Endothelial cell (in vitro differentiated cells): ENCODE data around the gene RABGGTA. TPM values are rescaled to one million over a fixed set of nuclear protein-coding genes. Genes with fewer than 3 reads are reported as not detected.

Experiments used
- DNase-seq: peaks from one replicate; pipeline ENCODE4 v3.0.0; 2021; ENCODE audit warnings: low spot score
- H3K27ac Mint-ChIP-seq: one replicate; pipeline ENCODE4 v1.8.0; 2021; ENCODE audit warnings: mixed read lengths, inconsistent platforms; ENCODE audit not compliant: unreplicated experiment
- H3K27me3 Mint-ChIP-seq: one replicate; pipeline ENCODE4 v1.8.0; 2021; ENCODE audit warnings: mild to moderate bottlenecking, moderate library complexity, mixed read lengths, inconsistent platforms; ENCODE audit not compliant: unreplicated experiment
- H3K36me3 Mint-ChIP-seq: one replicate; pipeline ENCODE4 v1.8.0; 2021; ENCODE audit warnings: mild to moderate bottlenecking, low read depth, mixed read lengths, inconsistent platforms; ENCODE audit not compliant: unreplicated experiment
- H3K4me1 Mint-ChIP-seq: one replicate; pipeline ENCODE4 v1.8.0; 2021; ENCODE audit warnings: mild to moderate bottlenecking, mixed read lengths, inconsistent platforms; ENCODE audit not compliant: unreplicated experiment
- H3K4me3 Mint-ChIP-seq: one replicate; pipeline ENCODE4 v1.8.0; 2021; ENCODE audit warnings: mild to moderate bottlenecking, mixed read lengths, inconsistent platforms; ENCODE audit not compliant: unreplicated experiment
- H3K9me3 Mint-ChIP-seq: one replicate; pipeline ENCODE4 v1.8.0; 2021; ENCODE audit warnings: mixed read lengths, inconsistent platforms; ENCODE audit not compliant: unreplicated experiment
- total RNA-seq: library from RNA; stranded (reverse); fragmentation: NEBNext Ultra II Directional; extraction: Animal tissue kit (Norgen Biotek cat#: 25700); gene quantifications from one replicate; pipeline ENCODE4 v1.2.1, GENCODE V29; 2021; ENCODE audit not compliant: unreplicated experiment
- TF ChIP-seq, protein P1 (sequence below): fragments of 200-600 bp; sonication (generic); IDR thresholded peaks from one replicate; pipeline ENCODE4 v1.5.0; 2021; ENCODE audit warnings: antibody characterized with exemption; ENCODE audit not compliant: unreplicated experiment

RABGGTA gene
- total RNA-seq, 1 donor from 2014 or later = 17.7 TPM

DNA sequence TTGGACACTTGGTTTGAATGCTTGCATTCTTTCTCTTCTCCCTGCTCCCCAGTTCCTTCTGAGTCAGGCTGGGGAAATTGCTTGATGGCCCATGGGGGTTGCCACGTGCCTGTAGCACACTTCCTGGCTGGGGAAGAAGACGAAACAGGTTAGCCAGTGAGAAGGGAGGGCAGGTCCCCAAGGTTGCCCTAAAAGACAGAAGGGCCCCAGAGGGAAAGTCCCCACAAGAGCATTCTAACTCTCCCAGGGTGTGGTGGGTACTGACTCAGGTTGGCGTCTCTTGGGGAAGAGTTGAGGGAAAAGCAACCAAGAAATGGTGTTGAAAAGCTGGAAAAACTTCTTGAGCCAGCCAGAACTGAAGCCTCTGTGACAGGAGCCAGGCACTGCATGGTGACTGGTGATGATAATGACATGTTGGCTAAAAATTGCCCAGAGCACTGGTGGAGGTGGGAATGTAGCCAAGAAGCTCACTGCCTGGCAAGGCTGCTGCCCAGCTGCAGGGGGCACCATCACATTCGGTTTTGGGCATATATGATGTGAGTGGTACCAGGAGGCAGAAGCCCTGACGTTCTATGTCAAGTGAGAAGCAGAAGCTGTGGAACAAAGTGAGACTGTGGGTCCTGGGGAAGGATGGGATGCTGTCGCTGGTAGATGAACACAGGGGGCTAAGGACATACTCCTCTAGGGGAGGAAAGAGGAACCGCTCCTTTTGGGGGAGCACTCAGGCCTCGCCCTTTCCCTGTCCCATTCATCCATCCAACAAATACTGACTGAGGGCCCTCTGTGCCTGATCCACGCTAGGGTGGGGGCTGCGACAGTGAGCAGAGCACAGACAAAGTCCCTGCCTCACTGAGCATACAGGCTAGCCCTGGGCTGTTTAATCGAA is 8.1 kb upstream of the RABGGTA start:
- Mint-ChIP-seq H3K9me3 (no peaks in the 10 kb centered on the region), H3K36me3 (peaks cover 3% of the 10 kb centered on the region), H3K4me3 (no peak overlapping the region), H3K4me1 (peaks cover 8% of the 10 kb centered on the region), H3K27me3 (peaks cover 11% of the 10 kb centered on the region), H3K27ac (no peak overlapping the region)
- TF ChIP-seq, protein P1, sequence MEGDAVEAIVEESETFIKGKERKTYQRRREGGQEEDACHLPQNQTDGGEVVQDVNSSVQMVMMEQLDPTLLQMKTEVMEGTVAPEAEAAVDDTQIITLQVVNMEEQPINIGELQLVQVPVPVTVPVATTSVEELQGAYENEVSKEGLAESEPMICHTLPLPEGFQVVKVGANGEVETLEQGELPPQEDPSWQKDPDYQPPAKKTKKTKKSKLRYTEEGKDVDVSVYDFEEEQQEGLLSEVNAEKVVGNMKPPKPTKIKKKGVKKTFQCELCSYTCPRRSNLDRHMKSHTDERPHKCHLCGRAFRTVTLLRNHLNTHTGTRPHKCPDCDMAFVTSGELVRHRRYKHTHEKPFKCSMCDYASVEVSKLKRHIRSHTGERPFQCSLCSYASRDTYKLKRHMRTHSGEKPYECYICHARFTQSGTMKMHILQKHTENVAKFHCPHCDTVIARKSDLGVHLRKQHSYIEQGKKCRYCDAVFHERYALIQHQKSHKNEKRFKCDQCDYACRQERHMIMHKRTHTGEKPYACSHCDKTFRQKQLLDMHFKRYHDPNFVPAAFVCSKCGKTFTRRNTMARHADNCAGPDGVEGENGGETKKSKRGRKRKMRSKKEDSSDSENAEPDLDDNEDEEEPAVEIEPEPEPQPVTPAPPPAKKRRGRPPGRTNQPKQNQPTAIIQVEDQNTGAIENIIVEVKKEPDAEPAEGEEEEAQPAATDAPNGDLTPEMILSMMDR = no peak
- no peak for DNase-seq

DNA sequence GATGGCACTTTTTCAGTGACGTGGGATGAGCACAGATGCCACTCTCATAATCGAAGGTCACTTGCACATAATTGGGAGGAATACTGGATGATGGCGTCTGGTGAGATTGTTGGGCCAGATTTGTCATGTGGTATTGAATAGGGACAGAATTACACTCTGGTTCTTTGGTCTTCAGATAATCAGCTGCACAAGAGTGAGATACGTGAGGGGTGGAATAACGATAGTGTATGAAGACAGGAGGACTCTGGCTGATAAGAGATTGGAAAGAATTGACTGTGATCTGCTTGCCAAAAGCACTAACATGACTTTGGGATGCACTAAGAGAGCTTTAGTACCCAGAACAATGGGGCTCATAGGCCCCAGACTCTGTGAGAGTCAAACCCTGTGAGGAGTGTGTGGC is 7.0 kb upstream of the RABGGTA start:
- DNase-seq = no peak
- Mint-ChIP-seq H3K27me3 (peaks cover 11% of the 10 kb centered on the region), H3K27ac (peak overlapping the region; percentile 26), H3K36me3 (peaks cover 3% of the 10 kb centered on the region), H3K4me3 (peak overlapping the region; percentile 16), H3K4me1 (peaks cover 8% of the 10 kb centered on the region), H3K9me3 (no peaks in the 10 kb centered on the region)
- TF ChIP-seq, protein P1 = no peak

DNA sequence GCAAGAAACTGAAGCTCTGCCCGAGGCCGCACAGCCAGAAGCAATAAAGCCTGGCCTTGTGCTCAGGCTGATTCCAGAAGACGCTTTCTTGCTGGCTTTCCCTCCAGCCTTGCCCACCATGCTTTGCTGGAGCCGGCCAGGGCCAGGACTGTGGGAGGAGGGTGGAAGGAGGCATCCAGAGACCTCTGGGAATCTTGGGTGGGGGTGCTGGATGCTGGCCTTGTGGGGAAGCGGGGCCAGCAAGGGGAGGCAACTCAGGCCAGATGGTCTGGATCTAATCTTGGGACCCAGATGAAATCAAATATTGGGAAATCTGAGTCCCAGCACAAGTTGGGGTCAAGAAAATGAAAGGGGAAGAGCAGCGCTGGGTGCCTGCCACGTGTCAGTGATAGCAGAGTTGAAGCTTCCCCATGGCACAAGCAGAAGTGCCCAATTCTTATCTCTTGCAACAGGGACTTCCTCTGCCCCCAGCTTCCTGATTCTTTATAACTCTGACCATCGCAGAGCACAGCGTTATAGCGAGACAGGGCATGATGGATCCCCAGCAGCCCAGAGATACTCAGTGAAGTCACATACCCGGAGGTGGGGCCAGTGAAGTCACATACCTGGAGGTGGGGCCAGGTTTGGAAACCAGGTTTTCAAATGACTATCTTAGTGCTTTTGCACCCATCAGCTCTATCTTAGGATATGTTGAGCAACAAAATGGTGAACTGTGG is 6.4 kb upstream of the RABGGTA start:
- peaks cover 8% of the 10 kb centered on the region for H3K4me1 Mint-ChIP-seq
- peaks cover 3% of the 10 kb centered on the region for H3K36me3 Mint-ChIP-seq
- DNase-seq = no peak
- no peak overlapping the region for H3K27ac Mint-ChIP-seq
- peaks cover 11% of the 10 kb centered on the region for H3K27me3 Mint-ChIP-seq
- no peak overlapping the region for H3K4me3 Mint-ChIP-seq
- TF ChIP-seq, protein P1 = no peak
- H3K9me3 Mint-ChIP-seq = no peaks in the 10 kb centered on the region

DNA sequence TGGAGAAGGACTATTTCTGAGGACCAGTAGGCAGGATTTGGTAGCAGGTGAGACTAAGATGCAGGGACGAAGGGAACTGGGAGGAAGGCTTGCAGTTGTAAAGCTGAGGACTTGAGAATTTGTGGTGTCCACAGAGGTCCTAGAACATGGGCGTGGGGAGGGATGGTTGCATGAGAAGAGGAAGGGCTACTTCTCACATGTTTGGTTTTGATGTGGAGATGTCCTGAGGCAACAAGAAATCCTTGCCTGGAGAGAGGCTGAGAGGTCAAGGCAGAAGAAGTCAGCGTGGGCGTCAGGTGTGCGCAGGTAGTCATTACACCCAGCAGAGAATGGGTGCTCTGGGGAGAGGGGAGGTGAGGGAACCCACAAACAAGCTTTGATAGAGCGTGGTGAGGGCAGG is 5.7 kb upstream of the RABGGTA start:
- Mint-ChIP-seq H3K4me3 (no peak overlapping the region), H3K36me3 (peaks cover 3% of the 10 kb centered on the region), H3K9me3 (no peaks in the 10 kb centered on the region), H3K4me1 (peaks cover 13% of the 10 kb centered on the region), H3K27me3 (peaks cover 10% of the 10 kb centered on the region), H3K27ac (no peak overlapping the region)
- no peak for DNase-seq
- TF ChIP-seq, protein P1 = no peak
